Lower leg skin (tissue), 4 donors: ENCODE results near the gene FAM118A. TPM values are rescaled to one million over a fixed set of nuclear protein-coding genes. Genes with fewer than 3 reads are reported as not detected.
"Not testable (repeated sequence)": the region's sequence is repeated elsewhere in the genome, so short reads cannot be mapped to it uniquely, and the experiment has no call there.

ENCODE experiments used
- DNase-seq, 2 donors: peaks; one replicate each; pipeline ENCODE4 v3.0.0-alpha.2; 2019; ENCODE audit warnings: low spot score in 2 of 2
- H3K4me3 ChIP-seq: fragments of 200-600 bp; sonication (generic); 2 replicates; pipeline ENCODE4 v1.5.1; 2017; ENCODE audit warnings: mild to moderate bottlenecking, low read depth; ENCODE audit not compliant: poor library complexity, severe bottlenecking
- POLR2A ChIP-seq, 2 donors: fragments of 450-650 bp; IDR thresholded peaks; one replicate each; pipeline ENCODE4 v1.6.1; 2016 to 2017; ENCODE audit warnings: antibody characterized with exemption in 2 of 2, mild to moderate bottlenecking in 1 of 2, moderate library complexity in 1 of 2
- WGBS, 2 donors: methylation state at CpG; one replicate each; pipeline ENCODE4 v1.1.5; 2018; 5-methylcytosine and 5-hydroxymethylcytosine counted together
- intact Hi-C: fragments of 100-400 bp; cut with DNase I; formaldehyde crosslinking; loops from one replicate; pipeline ENCODE4 v1.15.0; 2023; ENCODE audit warnings: low total_unique reads
- total RNA-seq, 4 donors: library from RNA; depleted of rRNA; stranded (reverse); fragments of >200 nt; gene quantifications; one replicate each; pipeline ENCODE4 v1.1.0, GENCODE V29; 2016
- TF ChIP-seq, protein P1 (sequence below), 3 donors: fragments of 450-650 bp; IDR thresholded peaks; one replicate each; pipeline ENCODE4 v1.5.1; 2016; ENCODE audit warnings: antibody characterized with exemption in 3 of 3, mild to moderate bottlenecking in 3 of 3, moderate library complexity in 2 of 3

FAM118A gene
- 10 to 100 TPM; 11.9 to 40.7 (median 25.0) TPM for total RNA-seq

DNA sequence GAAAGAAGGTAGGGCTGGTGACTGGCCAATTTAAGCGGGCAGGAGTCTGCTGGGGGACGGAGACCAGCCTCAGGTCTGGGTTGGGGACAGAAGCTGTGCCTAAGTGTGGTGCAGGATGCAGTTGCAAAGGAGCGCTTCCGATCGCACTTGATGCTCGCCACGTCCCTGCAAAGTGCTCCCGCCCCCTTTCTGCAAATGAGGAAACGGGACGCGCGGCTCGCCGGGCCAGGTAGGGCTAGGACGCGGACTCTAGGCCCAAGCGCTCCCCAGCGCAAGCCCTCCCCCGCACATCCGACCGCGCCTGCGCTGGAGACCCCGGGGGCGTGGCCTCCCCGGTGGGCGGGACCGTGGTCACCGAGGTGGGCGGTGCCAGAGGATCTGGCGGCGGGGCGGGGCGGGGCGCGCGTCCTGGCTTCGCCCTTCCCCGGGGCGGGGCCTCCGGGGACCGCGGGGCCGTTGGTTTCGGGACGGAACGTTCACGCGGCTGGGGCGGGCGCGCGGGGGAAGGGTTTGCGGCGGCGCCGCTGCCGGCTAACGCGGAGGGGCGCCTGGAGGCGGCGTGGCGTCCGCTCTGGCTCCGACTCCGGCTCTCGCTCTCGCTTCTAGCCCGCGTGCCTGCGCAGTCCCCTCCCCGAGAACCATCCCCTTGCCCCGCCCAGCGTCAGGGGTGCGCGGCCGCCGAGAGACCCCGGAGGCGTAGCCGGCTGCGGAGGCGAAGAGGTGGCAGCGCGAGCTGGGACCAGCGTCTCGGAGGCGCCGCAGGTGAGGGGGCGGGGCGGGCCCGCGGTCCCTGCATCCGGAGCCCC lies at the start of gene FAM118A:
Gene FAM118A, plus strand, starts transcription at position 513 of the 806 bp plus-strand sequence. CDS start 12,446 bp downstream, outside the sequence.
- peak within 1 kb of the TSS; percentile 69 for H3K4me3 ChIP-seq
- WGBS, 2 donors, result 1 to 3% methylated on average over 15 to 19 of the region's 95 CpGs
- DNase-seq, result peak; percentile 88 to 98
- intact Hi-C loops, result no loop called here
- no peak for TF ChIP-seq POLR2A (IDR thresholded peaks at IDR 0.05)
- TF ChIP-seq, protein P1, sequence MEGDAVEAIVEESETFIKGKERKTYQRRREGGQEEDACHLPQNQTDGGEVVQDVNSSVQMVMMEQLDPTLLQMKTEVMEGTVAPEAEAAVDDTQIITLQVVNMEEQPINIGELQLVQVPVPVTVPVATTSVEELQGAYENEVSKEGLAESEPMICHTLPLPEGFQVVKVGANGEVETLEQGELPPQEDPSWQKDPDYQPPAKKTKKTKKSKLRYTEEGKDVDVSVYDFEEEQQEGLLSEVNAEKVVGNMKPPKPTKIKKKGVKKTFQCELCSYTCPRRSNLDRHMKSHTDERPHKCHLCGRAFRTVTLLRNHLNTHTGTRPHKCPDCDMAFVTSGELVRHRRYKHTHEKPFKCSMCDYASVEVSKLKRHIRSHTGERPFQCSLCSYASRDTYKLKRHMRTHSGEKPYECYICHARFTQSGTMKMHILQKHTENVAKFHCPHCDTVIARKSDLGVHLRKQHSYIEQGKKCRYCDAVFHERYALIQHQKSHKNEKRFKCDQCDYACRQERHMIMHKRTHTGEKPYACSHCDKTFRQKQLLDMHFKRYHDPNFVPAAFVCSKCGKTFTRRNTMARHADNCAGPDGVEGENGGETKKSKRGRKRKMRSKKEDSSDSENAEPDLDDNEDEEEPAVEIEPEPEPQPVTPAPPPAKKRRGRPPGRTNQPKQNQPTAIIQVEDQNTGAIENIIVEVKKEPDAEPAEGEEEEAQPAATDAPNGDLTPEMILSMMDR (IDR thresholded peaks at IDR 0.05), result no peak

DNA sequence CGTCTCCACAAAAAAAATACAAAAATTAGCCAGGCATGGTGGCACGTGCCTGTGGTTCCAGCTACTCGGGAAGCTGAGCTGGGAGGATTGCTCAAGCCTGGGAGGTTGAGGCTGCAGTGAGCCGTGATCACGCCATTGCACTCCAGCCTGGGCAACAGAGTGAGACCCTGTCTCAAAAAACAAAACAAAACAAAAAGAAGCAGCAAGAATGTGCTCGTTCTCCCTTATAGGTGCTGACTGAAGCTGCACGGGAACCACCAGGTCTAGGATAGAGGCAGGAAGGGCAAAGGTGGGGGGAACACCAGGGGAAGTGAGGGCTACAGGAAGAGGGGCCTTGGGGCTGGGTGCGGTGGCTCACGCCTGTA lies 49.4 kb upstream of the FAM118A start:
- 86% methylated on average over 9 of the region's 9 CpGs for WGBS, 2 donors
- DNase-seq, intact Hi-C loops, H3K4me3 ChIP-seq: not testable (repeated sequence)

DNA sequence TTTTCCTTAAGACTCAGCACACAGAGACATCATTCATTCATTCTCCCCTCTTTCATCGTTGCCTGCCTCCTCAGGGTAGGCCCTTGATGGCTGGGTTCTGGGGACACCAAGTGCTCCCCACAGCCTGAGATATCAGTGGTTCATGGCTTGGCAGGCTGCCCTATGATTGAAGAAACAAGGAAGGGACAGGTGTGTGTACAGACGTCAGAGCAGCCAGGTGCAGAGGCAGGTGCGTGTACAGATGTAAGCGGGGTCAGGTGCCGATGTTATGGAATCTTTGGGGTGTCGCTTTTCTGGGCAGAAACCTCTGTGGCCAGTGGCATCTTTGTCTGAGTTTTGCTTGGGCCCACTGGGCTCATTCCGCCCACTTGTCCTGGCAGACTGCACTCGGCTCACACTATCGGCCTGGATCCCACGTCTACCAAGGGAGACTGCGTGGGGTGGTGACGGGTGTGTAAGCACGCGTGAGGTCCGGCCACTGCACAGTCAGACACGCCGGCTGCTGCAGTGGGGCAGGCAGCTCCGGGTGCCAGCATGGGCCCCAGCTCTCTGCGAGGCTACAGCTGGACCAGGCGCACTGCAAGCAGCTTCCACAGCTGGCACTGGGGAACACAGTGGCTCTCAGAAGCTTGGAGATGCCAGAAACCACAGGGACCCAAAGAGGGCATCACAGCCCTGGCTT lies 48.2 kb upstream of the FAM118A start:
- intact Hi-C loops, result no loop called here
- TF ChIP-seq, protein P1 (IDR thresholded peaks at IDR 0.05), result no peak
- no peak overlapping the region for H3K4me3 ChIP-seq
- 90 to 93% methylated on average over 20 of the region's 20 CpGs for WGBS, 2 donors
- DNase-seq, result no peak

DNA sequence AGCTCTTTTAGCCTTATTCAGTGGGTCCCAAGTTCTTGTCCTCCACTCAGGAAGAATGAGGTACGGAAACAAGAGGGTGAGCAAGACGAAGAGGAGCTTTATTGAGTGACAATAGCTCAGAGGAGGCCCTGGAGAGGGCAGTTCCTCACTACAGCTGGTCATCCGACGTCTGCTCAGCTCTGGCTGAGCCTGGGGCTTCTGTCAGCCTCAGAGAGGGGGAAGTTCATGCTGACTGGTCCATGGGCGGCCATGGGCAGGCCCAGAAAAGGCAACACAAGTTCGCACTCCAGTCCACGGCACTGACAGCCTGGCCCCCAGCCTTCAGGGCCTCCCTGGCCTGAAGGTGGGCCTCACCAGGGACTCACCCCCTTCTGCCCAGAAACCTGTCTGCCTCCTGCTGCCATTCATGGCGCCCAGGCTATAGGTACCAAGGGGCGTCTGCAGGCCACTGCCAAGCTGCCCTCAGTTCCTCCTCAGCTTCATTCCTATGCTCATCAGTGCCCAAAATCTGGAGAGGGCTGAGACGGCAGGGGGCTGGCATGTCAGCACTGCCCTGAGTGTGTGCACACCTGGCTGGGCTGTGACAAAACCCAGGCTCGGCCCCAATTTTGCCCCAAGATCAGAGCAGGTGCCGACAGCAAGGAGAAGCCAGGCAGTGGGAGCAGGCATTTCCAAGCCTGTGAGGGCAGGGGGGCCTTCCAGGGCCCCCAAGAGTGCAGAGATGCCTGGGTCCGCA lies 47.4 kb upstream of the FAM118A start:
- intact Hi-C loops, result no loop called here
- WGBS, 2 donors, result 57 to 79% methylated on average over 11 to 13 of the region's 13 CpGs
- no peak overlapping the region for H3K4me3 ChIP-seq
- no peak for DNase-seq
- TF ChIP-seq POLR2A (IDR thresholded peaks at IDR 0.05), result no peak
- TF ChIP-seq, protein P1 (IDR thresholded peaks at IDR 0.05), result no peak

DNA sequence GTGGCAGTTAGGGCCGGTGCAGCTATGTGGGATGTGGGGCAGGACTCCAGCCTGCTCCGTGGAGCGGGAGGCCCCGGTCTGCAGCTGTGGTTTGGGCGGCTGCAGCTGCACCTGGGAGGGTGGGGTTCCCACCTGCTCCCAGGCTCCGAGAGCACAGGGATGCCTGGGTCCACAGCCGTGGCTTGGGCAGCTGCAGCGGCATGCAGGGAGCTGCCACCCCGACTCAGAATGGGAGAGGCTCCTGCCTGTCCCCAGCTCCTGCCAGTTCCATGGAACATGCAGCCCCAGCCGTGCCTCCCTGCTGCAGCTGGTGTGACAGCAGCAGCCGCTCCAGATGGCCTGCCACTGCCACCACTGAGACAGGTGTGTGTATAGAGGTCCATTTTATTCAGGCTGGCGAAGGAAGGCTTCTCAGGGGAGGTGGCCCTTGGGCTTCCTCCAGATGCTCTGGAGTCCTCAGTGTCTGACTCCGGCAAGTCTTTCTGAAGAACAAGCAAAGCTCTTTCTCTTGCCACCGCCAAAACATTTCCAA lies 46.7 kb upstream of the FAM118A start:
- WGBS, 2 donors, result 50 to 55% methylated on average over 12 to 13 of the region's 14 CpGs
- intact Hi-C loops, result no loop called here
- TF ChIP-seq, protein P1 (IDR thresholded peaks at IDR 0.05), result no peak
- TF ChIP-seq POLR2A (IDR thresholded peaks at IDR 0.05), result no peak
- no peak overlapping the region for H3K4me3 ChIP-seq
- no peak for DNase-seq
